HG03095 (cell line): ENCODE data around the gene PLEKHG7.

Experiments
- ATAC-seq: cut with Tn5 transposase; IDR thresholded peaks from one replicate; pipeline ENCODE4 v1.9.1; 2021; ENCODE audit warnings: moderate library complexity; ENCODE audit not compliant: unreplicated experiment

Gene PLEKHG7

DNA sequence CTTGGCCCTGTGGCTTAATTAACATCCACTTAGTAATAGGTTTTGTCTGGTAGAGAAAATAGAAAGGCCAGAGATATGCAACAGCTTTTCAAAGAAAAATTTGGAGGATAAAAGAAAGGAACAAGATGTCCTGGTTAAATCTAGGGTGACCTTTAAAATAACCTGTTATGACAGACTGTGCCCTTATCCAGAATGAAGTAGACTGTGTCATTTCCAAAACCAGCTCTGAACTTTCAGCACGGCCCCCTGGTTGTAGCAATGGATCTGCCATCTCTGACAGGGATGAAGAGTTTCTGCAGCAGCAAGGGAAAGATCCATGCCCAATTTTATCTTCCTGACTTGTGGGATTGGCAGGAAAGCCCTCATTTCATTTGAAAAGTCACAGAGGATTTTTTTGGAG, 5.1 kb downstream of the PLEKHG7 start:
- no peak for ATAC-seq

DNA sequence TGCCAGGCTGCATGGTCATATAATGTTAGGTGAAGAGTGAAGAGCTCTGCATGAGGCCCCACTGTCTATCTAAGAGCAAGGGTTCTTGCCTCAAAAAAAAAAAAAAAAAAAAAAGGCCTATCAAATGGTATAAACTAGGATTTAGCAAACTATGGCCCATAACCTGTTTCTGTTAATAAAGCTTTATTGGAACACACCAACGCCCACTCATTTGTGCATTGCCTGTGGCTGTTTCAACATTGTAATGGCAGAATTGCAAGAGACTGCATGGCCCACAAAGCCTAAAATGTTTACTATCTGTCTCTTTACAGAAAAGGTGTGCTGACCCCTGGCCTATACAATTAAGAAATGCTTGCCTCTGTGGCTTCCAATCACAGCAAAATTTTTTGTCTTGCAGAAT, 12.8 kb downstream of the PLEKHG7 start:
- ATAC-seq = no peak

DNA sequence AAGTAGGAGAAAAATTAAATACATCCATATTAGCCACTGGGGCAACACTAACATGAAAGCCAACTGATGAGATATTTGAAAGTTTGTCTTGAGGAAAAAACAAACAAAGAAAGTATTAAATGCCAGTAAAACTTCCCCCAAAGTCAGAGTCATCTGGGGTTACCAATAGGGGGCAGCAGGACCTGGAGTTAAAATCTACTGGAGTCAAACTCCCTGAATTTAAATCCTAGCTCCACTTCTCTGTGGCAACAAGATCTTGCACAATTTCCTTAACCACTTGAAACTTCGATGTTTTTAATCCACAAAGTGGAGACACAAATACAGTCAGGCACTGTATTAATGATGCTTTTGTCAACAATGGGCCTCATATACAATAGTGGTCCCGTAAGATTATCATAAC, 14.4 kb downstream of the PLEKHG7 start:
- no peak for ATAC-seq

DNA sequence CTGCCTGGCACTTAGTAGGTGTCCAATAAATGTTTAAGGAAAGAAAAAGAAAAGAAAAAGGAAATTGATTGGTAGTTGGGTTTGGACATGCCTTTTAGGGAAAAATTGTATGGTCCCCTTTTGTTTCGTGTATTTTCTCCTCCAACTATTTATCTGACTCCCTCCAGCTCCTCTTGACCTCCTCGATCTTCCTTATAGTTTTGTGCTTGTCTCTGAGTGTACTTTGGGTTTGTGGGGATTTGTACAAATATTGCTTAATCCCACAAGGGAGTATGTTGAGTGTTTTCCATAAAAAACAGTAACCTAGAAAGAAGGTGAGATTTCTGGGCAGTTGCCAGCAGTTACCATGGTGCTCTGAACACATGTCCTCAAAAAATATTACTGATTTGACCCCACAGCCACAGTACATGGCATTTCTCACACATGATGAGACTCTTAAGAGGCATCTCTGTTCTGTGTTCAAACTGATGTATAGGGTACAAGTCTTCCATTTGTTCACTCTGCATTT, 15.7 kb downstream of the PLEKHG7 start:
- no peak for ATAC-seq

DNA sequence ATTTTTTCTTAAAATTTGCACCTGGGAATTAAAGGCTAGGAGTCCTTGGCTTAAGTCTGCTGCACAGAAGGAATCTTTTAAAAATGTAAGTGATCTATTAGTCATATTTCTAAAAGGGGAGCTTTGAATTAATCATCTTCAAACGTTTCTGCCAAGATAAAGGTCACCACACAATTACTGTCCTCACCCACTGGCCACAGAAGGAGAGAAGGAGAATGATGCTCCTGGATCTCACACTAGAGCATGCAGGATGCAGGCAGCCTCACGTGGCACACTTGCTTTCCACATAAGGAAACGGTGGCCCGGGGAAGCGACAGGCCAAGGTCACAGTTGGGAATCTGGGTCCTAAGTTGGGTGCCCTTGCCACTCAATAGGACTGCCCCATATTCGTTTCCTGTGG, 16.9 kb downstream of the PLEKHG7 start:
- no peak for ATAC-seq

DNA sequence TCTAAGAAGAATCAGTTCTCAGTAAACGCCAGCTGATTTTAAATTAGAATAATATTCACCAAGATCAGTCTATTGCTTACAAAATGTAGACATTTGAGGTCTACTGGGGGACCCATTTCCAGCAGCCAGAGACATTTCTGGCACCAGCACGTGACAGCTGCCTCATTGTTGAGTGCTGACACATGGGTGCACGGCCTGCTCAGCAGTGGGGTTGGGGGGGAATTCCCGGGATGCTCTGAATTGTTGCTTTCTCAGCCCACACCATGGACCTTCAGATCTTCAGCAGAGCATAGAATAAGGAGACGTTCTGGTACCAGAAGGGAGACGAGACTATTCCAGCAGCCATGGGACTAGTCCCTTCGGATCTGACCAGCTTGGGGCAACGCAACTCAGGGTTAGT, 18.3 kb downstream of the PLEKHG7 start:
- no peak for ATAC-seq

DNA sequence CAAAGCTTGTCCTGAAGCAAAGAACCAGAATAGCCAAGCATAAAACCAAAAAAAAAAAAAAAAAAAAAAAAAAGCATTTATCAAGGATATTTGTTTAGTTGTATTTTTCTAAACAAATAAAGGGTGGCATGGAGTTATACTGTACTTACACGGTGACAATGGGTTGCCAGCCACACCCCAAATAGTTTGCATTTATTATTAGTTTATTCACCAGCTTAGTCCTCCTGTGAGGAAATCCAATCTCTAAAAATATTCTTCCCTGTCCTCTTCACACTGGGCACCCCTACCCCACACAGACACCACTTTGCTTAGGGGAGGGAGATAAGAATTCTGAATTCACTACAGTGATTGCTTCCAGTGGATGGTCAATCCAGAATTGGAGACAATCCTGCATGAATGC, 18.9 kb downstream of the PLEKHG7 start:
- no peak for ATAC-seq

DNA sequence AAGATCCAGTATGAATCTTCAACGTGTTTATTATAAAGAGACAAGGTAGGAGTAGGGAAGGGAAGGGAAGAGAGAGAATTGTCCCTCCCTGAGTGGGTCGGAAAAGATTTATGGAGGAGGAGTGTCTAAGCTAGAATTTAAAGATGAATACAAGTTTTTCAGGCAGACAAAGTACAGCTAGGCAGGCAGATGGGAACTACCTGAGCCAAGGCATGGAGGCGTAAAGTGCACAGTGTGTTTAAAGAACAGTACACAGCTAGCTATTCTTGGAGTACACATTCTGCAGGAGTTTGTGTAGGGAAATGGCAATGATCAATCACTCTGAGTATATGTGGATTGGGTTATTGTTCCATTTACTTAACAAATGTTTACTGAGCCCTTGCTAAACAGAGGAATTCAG, 20.1 kb downstream of the PLEKHG7 start:
- no peak for ATAC-seq

DNA sequence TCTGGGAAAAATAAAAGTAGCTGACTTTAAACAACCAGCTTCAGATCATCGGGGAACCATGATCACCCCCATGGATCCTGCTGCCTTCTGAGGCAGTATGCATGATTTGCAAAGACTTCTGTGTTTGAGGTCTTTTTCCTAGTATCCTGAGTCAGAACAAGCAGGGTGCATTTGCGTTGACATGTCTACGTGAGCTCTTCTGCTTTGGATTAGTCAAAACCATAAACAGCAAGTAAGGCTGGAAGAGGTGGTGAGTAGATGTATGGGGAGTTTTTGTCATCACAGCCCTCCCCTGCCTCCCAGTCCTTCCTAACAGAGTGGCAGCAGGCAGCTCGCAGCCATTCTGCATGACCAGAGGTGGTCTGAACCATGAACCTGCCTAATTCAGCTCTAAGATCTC, 24.1 kb downstream of the PLEKHG7 start:
- no peak for ATAC-seq

DNA sequence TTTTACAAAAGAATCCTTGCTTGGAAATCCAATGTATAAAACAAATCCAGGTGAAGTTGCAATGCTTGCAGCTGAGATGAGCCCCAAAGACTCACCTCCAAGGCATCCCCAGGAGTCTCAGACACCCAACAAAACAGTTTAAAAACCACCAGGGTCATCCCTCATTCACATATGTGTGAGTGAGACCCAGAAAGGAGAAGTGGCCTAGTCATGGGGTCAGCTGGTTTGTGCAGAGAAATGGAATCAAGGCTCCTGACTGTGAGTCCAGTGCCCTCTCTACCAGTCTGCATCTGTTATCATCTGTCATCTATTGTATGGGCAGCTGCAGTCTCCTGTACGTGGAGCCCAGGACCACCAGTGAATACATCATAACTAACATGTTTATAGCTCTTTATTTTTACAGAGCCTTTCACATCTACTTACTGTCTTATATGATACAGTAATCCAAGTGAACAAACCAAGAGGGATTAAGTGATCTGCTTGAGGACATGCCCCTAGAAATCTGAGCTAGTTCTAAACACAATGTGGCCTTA, 27.1 kb downstream of the PLEKHG7 start:
- ATAC-seq = no peak

DNA sequence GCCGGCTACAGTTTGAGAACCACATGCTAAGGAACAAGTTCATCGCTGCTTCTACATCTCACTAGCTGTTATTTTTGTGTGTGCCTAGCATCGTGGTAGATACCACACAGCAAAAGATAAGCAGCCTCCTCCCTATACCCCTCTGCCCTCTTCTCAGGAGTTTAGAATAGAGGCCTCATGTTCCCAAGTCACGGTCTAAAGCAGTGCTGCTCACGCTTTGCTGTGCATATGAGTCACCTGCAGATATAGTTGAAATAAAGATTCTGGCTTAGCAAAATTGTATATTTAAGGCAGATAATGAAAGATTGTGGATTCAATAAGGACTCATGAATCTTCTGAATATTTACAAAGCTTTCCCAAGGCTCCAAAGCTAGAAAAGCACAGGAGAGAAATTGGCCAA, 28.0 kb downstream of the PLEKHG7 start:
- ATAC-seq = no peak

DNA sequence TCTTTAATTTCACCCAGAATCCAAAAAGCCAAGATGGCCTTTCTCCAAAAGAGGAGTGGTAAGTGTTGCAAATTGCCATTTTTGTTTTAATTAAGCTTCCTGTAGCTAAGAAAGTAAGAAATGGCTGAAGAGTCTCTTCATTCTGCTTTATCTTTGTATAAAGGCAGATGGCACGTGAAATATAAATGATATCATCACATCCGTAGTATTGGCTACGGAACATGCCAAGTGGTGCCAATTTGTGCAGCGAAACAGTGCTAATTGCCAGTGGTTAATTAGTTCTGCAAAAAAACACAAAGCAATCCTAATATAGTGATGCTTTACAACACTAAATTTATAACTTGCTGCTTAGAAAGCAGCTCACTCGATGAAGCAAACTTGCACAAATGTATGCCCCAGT, 29.4 kb downstream of the PLEKHG7 start:
- no peak for ATAC-seq

DNA sequence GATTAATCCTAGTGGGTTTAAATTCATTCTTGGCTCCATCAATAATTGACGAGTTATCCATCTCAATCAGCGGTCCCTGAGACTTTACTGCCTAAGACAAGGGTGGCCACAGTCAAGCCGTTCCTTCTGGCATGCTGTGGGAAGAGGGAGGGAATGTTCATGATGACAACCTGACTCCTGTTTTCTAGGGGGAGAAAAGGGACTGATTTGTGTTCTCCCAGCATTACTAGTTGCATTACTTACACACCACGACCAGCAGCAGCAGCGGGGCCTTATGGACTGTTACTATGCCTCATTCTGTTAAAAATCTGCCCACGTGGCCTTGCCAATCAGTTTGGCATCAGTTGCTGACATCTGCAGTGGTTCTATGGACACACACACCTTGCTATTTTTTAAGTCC, 29.9 kb downstream of the PLEKHG7 start:
- ATAC-seq = no peak

DNA sequence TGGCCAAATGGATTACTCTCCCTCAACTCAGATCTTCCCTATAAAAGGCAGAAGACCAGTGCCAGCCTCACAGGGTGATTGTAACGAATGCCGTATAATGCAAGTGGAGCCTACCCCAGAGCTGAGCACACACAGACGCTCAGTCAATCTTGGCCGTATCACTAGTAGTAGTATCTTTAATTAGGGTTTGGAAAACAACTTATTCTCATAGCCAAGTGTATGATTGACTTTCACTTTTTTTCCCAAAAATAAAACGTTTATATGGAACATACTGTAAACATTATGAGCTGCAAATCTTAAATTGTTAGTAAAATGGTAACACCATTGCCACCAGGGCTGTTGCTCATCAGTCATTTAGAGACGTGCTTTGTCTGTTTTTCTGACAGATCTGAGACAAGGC, 30.4 kb downstream of the PLEKHG7 start:
- no peak for ATAC-seq

DNA sequence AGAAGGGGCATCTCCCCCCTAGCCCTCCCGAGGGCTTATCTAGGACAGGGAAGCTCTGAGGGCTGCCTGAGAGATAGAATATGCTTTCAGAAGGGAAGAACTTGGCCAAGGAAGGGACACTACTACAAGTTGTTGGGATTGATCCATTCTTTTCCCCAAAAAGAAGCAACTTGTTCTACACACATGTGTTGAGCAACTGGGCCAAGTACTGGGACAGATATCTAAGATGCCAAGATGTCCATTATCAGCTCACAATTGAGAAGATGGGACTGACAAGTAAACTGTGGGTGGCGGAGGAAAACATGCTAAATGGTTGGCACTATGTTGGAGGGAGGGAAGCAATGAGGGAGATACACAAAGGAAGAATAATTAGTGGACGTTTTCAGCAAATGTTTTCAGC, 30.9 kb downstream of the PLEKHG7 start:
- ATAC-seq = no peak

DNA sequence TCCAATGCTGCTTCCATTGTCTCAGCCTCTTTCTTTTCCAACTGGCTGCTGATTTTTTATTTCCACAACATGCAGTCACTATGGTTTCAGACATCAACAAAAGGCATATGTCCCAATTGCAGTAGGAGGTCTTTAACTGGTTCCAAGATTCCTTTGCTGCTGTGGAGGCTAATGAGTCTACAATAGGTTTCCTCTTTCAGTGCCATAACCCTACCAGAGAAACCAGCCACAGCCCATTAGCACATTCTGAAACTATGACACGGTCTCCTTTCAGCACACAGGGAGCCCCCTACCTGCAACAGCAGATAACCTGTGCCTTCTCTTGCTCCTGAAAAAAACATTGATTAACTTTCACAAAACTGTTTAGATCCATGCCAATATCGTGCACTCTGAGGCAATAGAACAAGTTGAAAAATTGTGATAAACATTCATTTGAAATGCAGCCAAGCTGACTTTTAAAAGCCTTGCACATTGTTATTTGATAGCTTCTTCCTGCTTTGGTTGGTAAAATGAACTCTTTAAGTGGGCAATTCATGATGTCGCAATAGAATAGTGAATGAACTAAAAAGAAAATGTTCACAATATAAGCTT, 32.4 kb downstream of the PLEKHG7 start:
- ATAC-seq = no peak

DNA sequence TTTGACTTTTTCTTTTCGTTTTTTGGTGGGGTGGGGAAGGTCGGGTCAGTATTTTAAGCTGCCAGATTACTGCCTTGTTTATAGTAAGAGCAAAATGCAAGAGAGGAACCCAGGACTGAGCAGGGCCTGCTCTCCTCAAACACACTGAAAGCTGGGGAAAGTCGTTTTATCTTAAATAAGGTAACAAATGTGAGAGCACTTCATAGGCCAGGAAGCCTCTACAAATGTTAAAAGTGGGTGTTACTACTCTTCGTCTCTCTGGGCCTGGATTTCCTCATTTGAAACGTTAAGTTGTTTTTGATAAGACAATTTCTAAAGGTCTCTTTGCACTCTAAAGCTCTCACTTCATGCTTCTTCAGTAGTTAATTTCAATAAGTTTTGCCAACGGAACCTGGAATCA, 33.8 kb downstream of the PLEKHG7 start:
- no peak for ATAC-seq

DNA sequence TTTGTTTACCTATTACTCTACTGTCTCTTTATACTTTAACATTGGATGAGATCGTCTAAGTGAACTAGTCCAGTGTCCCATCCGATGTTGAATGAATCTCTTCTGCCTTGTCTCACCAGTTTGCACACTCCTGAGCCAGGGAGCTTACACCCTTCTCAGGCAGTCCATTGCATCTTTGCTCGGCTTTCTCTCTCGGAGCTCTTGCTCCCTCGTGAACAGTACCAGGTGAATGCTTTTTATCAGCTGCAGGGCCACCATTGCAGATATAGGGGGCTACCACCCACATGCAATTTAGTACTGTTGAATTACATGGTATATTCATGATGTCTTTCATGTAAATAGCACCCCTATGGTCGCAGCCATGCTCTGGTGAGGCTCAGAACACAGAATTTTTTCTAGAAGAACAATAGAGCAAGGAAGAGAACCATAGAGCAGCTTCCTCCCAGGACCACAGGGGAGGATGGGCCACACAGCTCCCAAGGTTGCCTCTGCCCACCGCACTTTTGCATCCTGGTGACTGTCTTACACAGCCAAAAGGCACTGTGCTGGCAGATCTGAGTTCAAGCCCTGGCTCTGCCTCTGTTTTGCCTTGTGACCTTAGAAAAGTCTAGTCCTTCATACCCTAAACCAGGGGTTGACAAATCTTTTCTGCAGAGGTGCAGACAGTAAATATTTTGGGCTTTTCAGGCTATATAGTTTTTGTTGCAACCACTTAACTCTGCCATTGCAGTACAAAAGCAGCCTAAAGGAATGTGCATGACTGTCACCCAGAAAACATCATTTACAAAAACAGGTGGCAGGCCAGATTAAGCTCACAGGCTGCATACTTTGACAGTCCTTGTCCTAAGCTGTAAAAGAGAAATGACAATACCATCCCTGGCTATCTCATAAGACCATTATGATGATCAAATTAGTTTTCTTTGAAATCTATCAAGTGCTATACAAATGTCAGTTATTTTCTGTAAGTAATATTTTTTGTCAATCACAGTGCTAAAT, 35.4 kb downstream of the PLEKHG7 start:
- no peak for ATAC-seq

DNA sequence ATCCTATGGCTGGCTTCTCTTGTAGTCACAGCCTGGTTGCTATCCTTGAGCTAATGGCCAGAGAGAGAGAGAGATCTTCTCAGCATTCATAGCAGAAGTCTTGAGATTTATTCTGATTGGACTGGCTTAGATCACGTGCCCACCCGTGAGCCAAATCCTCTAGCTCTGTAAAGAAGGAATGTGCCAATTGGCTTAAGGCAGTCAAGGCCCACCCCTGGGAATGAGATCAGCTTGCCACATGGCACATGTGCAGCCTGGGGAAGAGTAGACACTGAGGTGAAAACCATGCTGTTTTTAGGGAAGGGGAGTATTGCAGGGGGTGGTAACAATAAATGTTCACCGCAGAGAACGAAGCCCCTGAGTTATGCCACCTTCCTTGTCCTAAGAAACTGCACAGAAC, 36.3 kb downstream of the PLEKHG7 start:
- ATAC-seq = no peak

DNA sequence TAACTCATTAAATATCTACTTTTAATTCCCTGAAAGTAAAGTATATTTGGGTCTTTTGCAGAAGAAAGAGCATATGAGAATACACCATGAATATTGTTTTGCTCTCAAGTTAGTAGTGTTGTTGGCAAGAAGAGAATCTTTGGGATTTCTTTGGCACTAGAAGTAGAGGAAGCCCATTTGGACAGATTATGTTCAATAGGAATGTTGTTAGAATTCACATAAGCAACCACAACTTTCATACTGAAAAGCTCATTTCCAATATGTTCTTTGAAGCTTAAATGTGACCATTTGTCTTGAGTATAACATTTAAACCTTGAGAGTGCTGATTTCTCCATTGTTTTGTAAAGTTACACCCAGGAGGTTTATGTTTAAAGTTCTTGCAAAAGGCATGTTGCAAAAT, 37.6 kb downstream of the PLEKHG7 start:
- no peak for ATAC-seq

DNA sequence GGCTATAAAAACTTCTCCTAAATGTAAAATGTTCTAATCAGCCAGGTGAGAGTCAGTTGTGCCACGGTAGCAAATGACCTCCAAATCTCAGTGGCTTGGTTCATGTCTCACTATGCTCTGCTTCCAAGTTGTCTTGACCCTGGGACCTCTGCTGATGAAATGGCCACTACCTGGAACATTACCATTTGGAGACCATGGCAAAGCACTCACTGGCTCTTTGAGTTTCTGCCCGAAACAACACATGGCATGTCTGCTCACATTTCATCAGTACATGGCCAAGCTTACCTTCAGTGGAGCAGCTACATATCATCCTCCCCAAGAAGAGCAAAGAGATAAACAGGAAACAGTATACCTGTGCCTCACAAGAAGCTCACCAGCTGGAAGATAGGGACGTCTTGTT, 40.2 kb downstream of the PLEKHG7 start:
- no peak for ATAC-seq
